HCT116 (cell line): ENCODE data around the gene GOLGA1. TPM values are rescaled to one million over a fixed set of nuclear protein-coding genes. Genes with fewer than 3 reads are reported as not detected.
A peak's percentile ranks its signal among the peaks of the same experiment; 100 is the strongest.

ENCODE experiments used
- ATAC-seq: fragments of 200-7000 bp; cut with Tn5 transposase; 2 replicates; pipeline ENCODE4 v1.9.1; 2020; ENCODE audit warnings: mild to moderate bottlenecking, moderate library complexity
- BruUV-seq: library from RNA; stranded (reverse); fragments of 400-500 nt; replicated peaks from 2 replicates; lab custom pipeline; 2021; lab: Mats Ljungman, UMichigan
- CTCF ChIA-PET: fragments of 300-600 bp; sonication (Branson Sonifier 250); formaldehyde crosslinking; loops from one replicate; lab custom pipeline; 2021; ENCODE audit warnings: antibody characterized with exemption; lab: Charles Lee
- POLR2A ChIA-PET: fragments of 300-600, 350-600 bp; sonication (Branson Sonifier 250); formaldehyde crosslinking; loops from one replicate; lab custom pipeline; 2021; ENCODE audit warnings: antibody characterized with exemption; lab: Charles Lee
- RAD21 ChIA-PET, 2 experiments: fragments of 300-600 bp; sonication (Branson Sonifier 250); formaldehyde crosslinking; loops; one replicate each; lab custom pipeline; 2023; ENCODE audit warnings: low total read pairs in 2 of 2; ENCODE audit not compliant: uncharacterized antibody in 2 of 2, unreplicated experiment in 2 of 2, low non-redundant PET in 1 of 2; lab: Charles Lee
- DNase-seq: peaks from one replicate; pipeline ENCODE4 v3.0.0-alpha.2; 2010; ENCODE audit warnings: low read depth, low spot score
- H2AFZ ChIP-seq: fragments of 200-600 bp; shearing (Covaris generic), sonication (generic); 2 replicates; pipeline ENCODE4 v1.6.1; 2017; ENCODE audit warnings: low read depth, mixed run types, mixed read lengths, antibody characterized with exemption, low read length; ENCODE audit not compliant: poor library complexity, severe bottlenecking
- H3K27ac ChIP-seq: 2 replicates; pipeline ENCODE4 v1.5.1; 2012; ENCODE audit warnings: low read depth, low read length
- H3K27me3 ChIP-seq: fragments of 200-600 bp; sonication (generic); 2 replicates; pipeline ENCODE4 v1.6.1; 2016; ENCODE audit warnings: mixed run types, low read length, mixed read lengths; ENCODE audit not compliant: insufficient read depth
- H3K36me3 ChIP-seq, 2 experiments: fragments of 200-500 bp in 1 of 2; fragments of 200-600 bp in 1 of 2; sonication (Bioruptor generic) in 1 of 2; sonication (generic) in 1 of 2; 2 replicates each; pipeline versions ENCODE4 v1.5.1 to v1.6.1; 2014 to 2016; ENCODE audit warnings: low read length in 2 of 2, inconsistent platforms in 1 of 2, mixed read lengths in 1 of 2, mixed run types in 1 of 2; ENCODE audit not compliant: insufficient read depth in 2 of 2, control insufficient read depth in 1 of 2
- H3K4me1 ChIP-seq, 2 experiments: fragments of 200-600 bp in 1 of 2; sonication (generic) in 1 of 2; 2 replicates each; pipeline versions ENCODE4 v1.5.1 to v1.6.1; 2012 to 2017; ENCODE audit warnings: low read length in 2 of 2, inconsistent platforms in 1 of 2, mild to moderate bottlenecking in 1 of 2, mixed read lengths in 1 of 2, mixed run types in 1 of 2, moderate library complexity in 1 of 2; ENCODE audit not compliant: insufficient read depth in 2 of 2, control insufficient read depth in 1 of 2
- H3K4me2 ChIP-seq: fragments of 200-600 bp; sonication (generic); 2 replicates; pipeline ENCODE4 v1.6.1; 2017; ENCODE audit warnings: mixed run types, low read length, mixed read lengths
- H3K4me3 ChIP-seq, 2 experiments: fragments of 200-600 bp in 1 of 2; sonication (generic) in 1 of 2; replicated peaks in 1 of 2; 2 replicates each; pipeline ENCODE4 v1.5.1; 2011 to 2016; ENCODE audit warnings: low read length in 2 of 2, control low read depth in 1 of 2, low read depth in 1 of 2, mild to moderate bottlenecking in 1 of 2, mixed read lengths in 1 of 2, mixed run types in 1 of 2
- H3K79me2 ChIP-seq: fragments of 200-600 bp; sonication (generic); 2 replicates; pipeline ENCODE4 v1.6.1; 2017; ENCODE audit warnings: mild to moderate bottlenecking, mixed run types, low read length, moderate library complexity, mixed read lengths; ENCODE audit not compliant: insufficient read depth
- H3K9ac ChIP-seq: fragments of 200-600 bp; sonication (generic); 2 replicates; pipeline ENCODE4 v1.6.1; 2016; ENCODE audit warnings: low read length, mixed read lengths
- H3K9me2 ChIP-seq: fragments of 200-600 bp; sonication (generic), shearing (Covaris generic); 2 replicates; pipeline ENCODE4 v1.6.1; 2017; ENCODE audit warnings: mixed run types, mild to moderate bottlenecking, moderate library complexity; ENCODE audit not compliant: insufficient read depth
- H3K9me3 ChIP-seq, 2 experiments: fragments of 200-500 bp in 1 of 2; fragments of 200-600 bp in 1 of 2; sonication (Bioruptor generic) in 1 of 2; sonication (generic) in 1 of 2; 2 replicates each; pipeline ENCODE4 v1.6.1; 2014 to 2017; ENCODE audit warnings: low read length in 2 of 2, mixed read lengths in 2 of 2, inconsistent platforms in 1 of 2, low read depth in 1 of 2, mild to moderate bottlenecking in 1 of 2, mixed run types in 1 of 2, moderate library complexity in 1 of 2; ENCODE audit not compliant: control insufficient read depth in 1 of 2, insufficient read depth in 1 of 2
- H4K20me1 ChIP-seq: fragments of 200-600 bp; sonication (generic), shearing (Covaris generic); 2 replicates; pipeline ENCODE4 v1.6.1; 2017; ENCODE audit warnings: mixed run types, mild to moderate bottlenecking, moderate library complexity; ENCODE audit not compliant: insufficient read depth
- CBX3 ChIP-seq: IDR thresholded peaks from 2 replicates; pipeline ENCODE4 v1.6.1; 2012; ENCODE audit warnings: low read depth
- ELF1 ChIP-seq: IDR thresholded peaks from 2 replicates; pipeline ENCODE4 v1.6.1; 2012; ENCODE audit warnings: low read depth, borderline replicate concordance
- EZH2 ChIP-seq: fragments of 200-600 bp; sonication (generic); IDR thresholded peaks from 2 replicates; pipeline ENCODE4 v1.6.1; 2017; ENCODE audit warnings: antibody characterized with exemption, mixed run types
- JUND ChIP-seq: IDR thresholded peaks from 2 replicates; pipeline ENCODE4 v1.6.1; 2012
- POLR2AphosphoS5 ChIP-seq: IDR thresholded peaks from 2 replicates; pipeline ENCODE4 v1.6.1; 2011; ENCODE audit warnings: mild to moderate bottlenecking, low read depth, low read length, moderate library complexity
- SRF ChIP-seq: IDR thresholded peaks from 2 replicates; pipeline ENCODE4 v1.6.1; 2012; ENCODE audit warnings: low read depth
- ZFX ChIP-seq: fragments of 450-650 bp; IDR thresholded peaks from 2 replicates; pipeline ENCODE4 v1.6.1; 2017
- intact Hi-C: fragments of 100-400 bp; cut with micrococcal nuclease; formaldehyde crosslinking; loops from 2 replicates; pipeline ENCODE4 v1.10.0; 2022
- total RNA-seq: library from RNA; stranded (reverse); gene quantifications from one replicate; pipeline ENCODE4 v1.2.1, GENCODE V29; 2021; ENCODE audit not compliant: unreplicated experiment
- TF ChIP-seq, protein P1 (sequence below): IDR thresholded peaks from 2 replicates; pipeline ENCODE4 v1.6.1; 2012; ENCODE audit warnings: low read depth
- TF ChIP-seq, protein P2 (sequence below): IDR thresholded peaks from 2 replicates; pipeline ENCODE4 v1.6.1; 2011; ENCODE audit warnings: mild to moderate bottlenecking, low read length, moderate library complexity; ENCODE audit not compliant: insufficient replicate concordance; ENCODE audit errors: extremely low read depth
- TF ChIP-seq, protein P3 (sequence below): IDR thresholded peaks from 2 replicates; pipeline ENCODE4 v1.6.1; 2012
- TF ChIP-seq, protein P4 (sequence below), 3 experiments: fragments of 200-600 bp in 1 of 3; sonication (generic) in 1 of 3; IDR thresholded peaks in 2 of 3; conservative IDR thresholded peaks in 1 of 3; 2 replicates each; pipeline ENCODE4 v1.5.1; 2012 to 2017; ENCODE audit warnings: low read depth in 2 of 3, low read length in 2 of 3, antibody characterized with exemption in 1 of 3, borderline replicate concordance in 1 of 3, control low read depth in 1 of 3, mild to moderate bottlenecking in 1 of 3, mixed read lengths in 1 of 3, mixed run types in 1 of 3, moderate library complexity in 1 of 3; ENCODE audit not compliant: insufficient read depth in 1 of 3

The GOLGA1 gene
- total RNA-seq, 1 experiment from 2014 or later: 13.1 TPM

DNA sequence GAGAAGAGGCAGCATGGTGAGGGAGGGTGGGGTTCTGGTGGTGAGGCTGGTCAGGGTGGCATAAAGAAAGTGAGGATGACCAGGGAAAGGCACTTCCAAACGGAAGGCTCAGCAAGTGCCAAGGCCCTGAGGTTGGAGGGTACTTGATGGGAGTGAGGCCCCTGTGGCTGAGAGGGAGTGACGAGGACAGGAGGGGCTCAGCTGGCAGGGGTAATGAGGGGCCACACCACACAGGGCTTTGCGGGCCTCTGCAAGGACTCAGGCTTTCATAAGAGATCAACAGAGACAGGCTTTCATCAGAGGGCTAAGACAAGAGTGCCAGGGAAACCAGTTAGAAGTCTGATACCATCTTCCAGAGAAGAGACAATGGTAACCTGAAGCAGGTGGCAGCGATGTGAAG, 55.3 kb downstream of the GOLGA1 start:
- POLR2A ChIA-PET: no interaction called here

DNA sequence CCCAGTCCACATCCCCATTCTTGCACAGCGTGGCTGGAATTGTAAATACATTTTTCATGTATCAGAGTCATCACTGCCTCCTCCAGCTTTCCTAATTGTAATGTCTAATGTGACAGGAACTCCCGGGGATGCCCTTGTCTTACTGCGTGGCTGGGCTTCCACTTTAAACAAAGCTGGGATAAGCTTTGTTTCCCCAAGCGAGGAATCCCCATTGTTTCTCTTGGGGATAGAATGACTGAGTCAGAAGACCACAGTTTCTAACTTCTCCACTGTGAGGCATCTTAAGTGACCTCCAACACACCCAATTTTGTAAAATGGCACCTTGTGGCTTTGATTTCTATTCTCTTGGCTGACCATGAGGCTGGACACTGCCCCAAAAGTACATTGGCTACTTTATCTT, 56.5 kb downstream of the GOLGA1 start:
- intact Hi-C loops: no loop called here
- peaks cover 0 to 2% of the 10 kb centered on the region in 2 experiments; a peak in 2 of 4 replicates for H3K36me3 ChIP-seq
- TF ChIP-seq, protein P1, sequence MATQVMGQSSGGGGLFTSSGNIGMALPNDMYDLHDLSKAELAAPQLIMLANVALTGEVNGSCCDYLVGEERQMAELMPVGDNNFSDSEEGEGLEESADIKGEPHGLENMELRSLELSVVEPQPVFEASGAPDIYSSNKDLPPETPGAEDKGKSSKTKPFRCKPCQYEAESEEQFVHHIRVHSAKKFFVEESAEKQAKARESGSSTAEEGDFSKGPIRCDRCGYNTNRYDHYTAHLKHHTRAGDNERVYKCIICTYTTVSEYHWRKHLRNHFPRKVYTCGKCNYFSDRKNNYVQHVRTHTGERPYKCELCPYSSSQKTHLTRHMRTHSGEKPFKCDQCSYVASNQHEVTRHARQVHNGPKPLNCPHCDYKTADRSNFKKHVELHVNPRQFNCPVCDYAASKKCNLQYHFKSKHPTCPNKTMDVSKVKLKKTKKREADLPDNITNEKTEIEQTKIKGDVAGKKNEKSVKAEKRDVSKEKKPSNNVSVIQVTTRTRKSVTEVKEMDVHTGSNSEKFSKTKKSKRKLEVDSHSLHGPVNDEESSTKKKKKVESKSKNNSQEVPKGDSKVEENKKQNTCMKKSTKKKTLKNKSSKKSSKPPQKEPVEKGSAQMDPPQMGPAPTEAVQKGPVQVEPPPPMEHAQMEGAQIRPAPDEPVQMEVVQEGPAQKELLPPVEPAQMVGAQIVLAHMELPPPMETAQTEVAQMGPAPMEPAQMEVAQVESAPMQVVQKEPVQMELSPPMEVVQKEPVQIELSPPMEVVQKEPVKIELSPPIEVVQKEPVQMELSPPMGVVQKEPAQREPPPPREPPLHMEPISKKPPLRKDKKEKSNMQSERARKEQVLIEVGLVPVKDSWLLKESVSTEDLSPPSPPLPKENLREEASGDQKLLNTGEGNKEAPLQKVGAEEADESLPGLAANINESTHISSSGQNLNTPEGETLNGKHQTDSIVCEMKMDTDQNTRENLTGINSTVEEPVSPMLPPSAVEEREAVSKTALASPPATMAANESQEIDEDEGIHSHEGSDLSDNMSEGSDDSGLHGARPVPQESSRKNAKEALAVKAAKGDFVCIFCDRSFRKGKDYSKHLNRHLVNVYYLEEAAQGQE: no peak
- TF ChIP-seq SRF (no peak), POLR2AphosphoS5 (no peak), JUND (no peak), CBX3 (no peak), ELF1 (no peak)
- TF ChIP-seq, protein P2, sequence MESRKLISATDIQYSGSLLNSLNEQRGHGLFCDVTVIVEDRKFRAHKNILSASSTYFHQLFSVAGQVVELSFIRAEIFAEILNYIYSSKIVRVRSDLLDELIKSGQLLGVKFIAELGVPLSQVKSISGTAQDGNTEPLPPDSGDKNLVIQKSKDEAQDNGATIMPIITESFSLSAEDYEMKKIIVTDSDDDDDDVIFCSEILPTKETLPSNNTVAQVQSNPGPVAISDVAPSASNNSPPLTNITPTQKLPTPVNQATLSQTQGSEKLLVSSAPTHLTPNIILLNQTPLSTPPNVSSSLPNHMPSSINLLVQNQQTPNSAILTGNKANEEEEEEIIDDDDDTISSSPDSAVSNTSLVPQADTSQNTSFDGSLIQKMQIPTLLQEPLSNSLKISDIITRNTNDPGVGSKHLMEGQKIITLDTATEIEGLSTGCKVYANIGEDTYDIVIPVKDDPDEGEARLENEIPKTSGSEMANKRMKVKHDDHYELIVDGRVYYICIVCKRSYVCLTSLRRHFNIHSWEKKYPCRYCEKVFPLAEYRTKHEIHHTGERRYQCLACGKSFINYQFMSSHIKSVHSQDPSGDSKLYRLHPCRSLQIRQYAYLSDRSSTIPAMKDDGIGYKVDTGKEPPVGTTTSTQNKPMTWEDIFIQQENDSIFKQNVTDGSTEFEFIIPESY: no peak

More for the DNA sequence above, 55.3 kb downstream of the GOLGA1 start:
- H4K20me1 ChIP-seq: no peaks in the 10 kb centered on the region
- no peaks in the 10 kb centered on the region for H3K79me2 ChIP-seq
- H3K9me2 ChIP-seq: no peaks in the 10 kb centered on the region
- RAD21 ChIA-PET: no interaction called here
- ATAC-seq: 0 out of 2 replicates have a peak, but pooled peaks have one; percentile 11
- no peaks in the 10 kb centered on the region for H3K4me1 ChIP-seq
- intact Hi-C loops: no loop called here
- TF ChIP-seq, protein P3, sequence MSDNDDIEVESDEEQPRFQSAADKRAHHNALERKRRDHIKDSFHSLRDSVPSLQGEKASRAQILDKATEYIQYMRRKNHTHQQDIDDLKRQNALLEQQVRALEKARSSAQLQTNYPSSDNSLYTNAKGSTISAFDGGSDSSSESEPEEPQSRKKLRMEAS: no peak
- TF ChIP-seq POLR2AphosphoS5 (no peak), EZH2 (no peak), ZFX (no peak)
- TF ChIP-seq, protein P4, sequence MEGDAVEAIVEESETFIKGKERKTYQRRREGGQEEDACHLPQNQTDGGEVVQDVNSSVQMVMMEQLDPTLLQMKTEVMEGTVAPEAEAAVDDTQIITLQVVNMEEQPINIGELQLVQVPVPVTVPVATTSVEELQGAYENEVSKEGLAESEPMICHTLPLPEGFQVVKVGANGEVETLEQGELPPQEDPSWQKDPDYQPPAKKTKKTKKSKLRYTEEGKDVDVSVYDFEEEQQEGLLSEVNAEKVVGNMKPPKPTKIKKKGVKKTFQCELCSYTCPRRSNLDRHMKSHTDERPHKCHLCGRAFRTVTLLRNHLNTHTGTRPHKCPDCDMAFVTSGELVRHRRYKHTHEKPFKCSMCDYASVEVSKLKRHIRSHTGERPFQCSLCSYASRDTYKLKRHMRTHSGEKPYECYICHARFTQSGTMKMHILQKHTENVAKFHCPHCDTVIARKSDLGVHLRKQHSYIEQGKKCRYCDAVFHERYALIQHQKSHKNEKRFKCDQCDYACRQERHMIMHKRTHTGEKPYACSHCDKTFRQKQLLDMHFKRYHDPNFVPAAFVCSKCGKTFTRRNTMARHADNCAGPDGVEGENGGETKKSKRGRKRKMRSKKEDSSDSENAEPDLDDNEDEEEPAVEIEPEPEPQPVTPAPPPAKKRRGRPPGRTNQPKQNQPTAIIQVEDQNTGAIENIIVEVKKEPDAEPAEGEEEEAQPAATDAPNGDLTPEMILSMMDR (IDR thresholded peaks at IDR 0.05 in 2 of 3, conservative IDR thresholded peaks at IDR 0.05 in 1 of 3; ENCODE audit: borderline replicate concordance in 1 of 3, insufficient read depth in 1 of 3, low read depth in 2 of 3, low read length in 2 of 3): no peak
- TF ChIP-seq, all 23 proteins: peak for 0
- no peaks in the 10 kb centered on the region for H3K9me3 ChIP-seq
- H3K9ac ChIP-seq: no peak overlapping the region
- CTCF ChIA-PET: no interaction called here
- H3K4me3 ChIP-seq: no peak overlapping the region
- DNase-seq: no peak
- no peak overlapping the region for H3K27ac ChIP-seq
- H3K27me3 ChIP-seq: no peaks in the 10 kb centered on the region
- BruUV-seq: no TSS peak
- no peak overlapping the region for H3K4me2 ChIP-seq
- H3K36me3 ChIP-seq: peaks cover 0 to 2% of the 10 kb centered on the region in 2 experiments; a peak in 3 of 4 replicates
- no peak overlapping the region for H2AFZ ChIP-seq

More for the DNA sequence above, 56.5 kb downstream of the GOLGA1 start:
- no peak overlapping the region for H3K9ac ChIP-seq
- H3K9me3 ChIP-seq: no peaks in the 10 kb centered on the region
- no peak overlapping the region for H3K27ac ChIP-seq
- no peaks in the 10 kb centered on the region for H3K9me2 ChIP-seq
- ATAC-seq (no peak), DNase-seq (no peak)
- ChIA-PET CTCF (no interaction called here), POLR2A (no interaction called here), RAD21 (interaction anchor here in 1 of 2 experiments (0.7 kb wide), 1 partner anchor 45 kb away, joined by 3 read pairs; no protein-coding TSS in a partner anchor)
- H3K4me2 ChIP-seq: no peak overlapping the region
- no peak overlapping the region for H3K4me3 ChIP-seq
- BruUV-seq: no TSS peak
- no peaks in the 10 kb centered on the region for H3K79me2 ChIP-seq
- H3K4me1 ChIP-seq: no peaks in the 10 kb centered on the region
- H4K20me1 ChIP-seq: no peaks in the 10 kb centered on the region
- no peak overlapping the region for H2AFZ ChIP-seq
- H3K27me3 ChIP-seq: no peaks in the 10 kb centered on the region
